PC-3 (cell line): Measurements from ENCODE around the gene PRR16.

Source experiments
- CTCF ChIP-seq: fragments of 300-600 bp; sonication (generic); conservative IDR thresholded peaks from 2 replicates; pipeline ENCODE4 v1.5.1; 2017; ENCODE audit warnings: antibody characterized with exemption, low read depth, mild to moderate bottlenecking, low read length
- EZH2 ChIP-seq: fragments of 300-600 bp; sonication (generic); IDR thresholded peaks from one replicate; pipeline ENCODE4 v1.6.1; 2017; ENCODE audit warnings: antibody characterized with exemption, mild to moderate bottlenecking, low read length; ENCODE audit not compliant: unreplicated experiment
- EZH2phosphoT487 ChIP-seq: fragments of 300-600 bp; sonication (generic); IDR thresholded peaks from 2 replicates; pipeline ENCODE4 v1.6.1; 2018; ENCODE audit warnings: mild to moderate bottlenecking, antibody characterized with exemption, low read length, borderline replicate concordance

DNA sequence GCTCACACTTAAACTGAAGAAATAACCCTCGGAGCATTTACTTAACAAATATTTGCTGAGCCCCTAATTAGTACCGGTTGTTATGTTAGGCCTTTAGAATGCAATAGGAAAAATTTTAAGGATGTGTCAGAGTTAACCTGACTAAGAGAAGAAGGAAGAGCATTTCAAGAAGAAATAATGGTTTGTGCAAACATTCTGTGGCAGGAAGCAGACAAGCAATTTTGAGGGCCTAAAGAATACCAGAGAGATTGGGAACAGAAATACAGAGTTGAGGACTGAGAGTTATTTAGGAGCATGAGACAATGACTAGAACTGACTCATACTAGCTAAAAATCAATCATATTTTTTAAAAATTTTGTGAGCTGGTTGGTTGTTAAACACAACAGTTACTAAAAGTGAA is 218.8 kb downstream of the PRR16 start:
- no peak for TF ChIP-seq CTCF
- no peak for TF ChIP-seq EZH2
- TF ChIP-seq EZH2phosphoT487 = no peak
